Transverse colon (tissue), 4 donors: ENCODE results near the gene ESR1. TPM values are rescaled to one million over a fixed set of nuclear protein-coding genes. Genes with fewer than 3 reads are reported as not detected.

Experiments
- DNase-seq: peaks from one replicate; pipeline ENCODE4 v3.0.0-alpha.2; 2019
- H3K27ac ChIP-seq, 4 donors: fragments of 200-600 bp; sonication (generic); 2 replicates each; pipeline ENCODE4 v1.5.1; 2016 to 2018; ENCODE audit warnings: inconsistent platforms in 4 of 4
- H3K27me3 ChIP-seq: fragments of 200-600 bp; sonication (generic); 2 replicates; pipeline ENCODE4 v1.5.1; 2017; ENCODE audit warnings: inconsistent platforms
- H3K36me3 ChIP-seq, 4 donors: fragments of 200-600 bp; sonication (generic); 2 replicates each; pipeline ENCODE4 v1.5.1; 2017 to 2019; ENCODE audit warnings: inconsistent platforms in 4 of 4
- H3K4me1 ChIP-seq, 4 donors: fragments of 200-600 bp; sonication (generic); 2 replicates each; pipeline ENCODE4 v1.5.1; 2017 to 2020; ENCODE audit warnings: inconsistent platforms in 4 of 4
- H3K4me3 ChIP-seq, 4 donors: fragments of 200-600 bp; sonication (generic); 1 replicate in 1 of 4; 2 replicates in 3 of 4; pipeline versions ENCODE4 v1.5.1 to v1.6.1; 2017 to 2019; ENCODE audit warnings: inconsistent platforms in 4 of 4
- H3K9me3 ChIP-seq, 2 donors: fragments of 200-600 bp; sonication (generic); 2 replicates each; pipeline ENCODE4 v1.5.1; 2017 to 2019; ENCODE audit warnings: inconsistent platforms in 2 of 2
- CTCF ChIP-seq, 5 experiments: fragments of 200-600 bp in 3 of 5; fragments of 450-650 bp in 2 of 5; sonication (generic) in 3 of 5; IDR thresholded peaks; 1 replicate in 2 of 5; 2 replicates in 3 of 5; pipeline ENCODE4 v1.5.1; 2016 to 2017; ENCODE audit warnings: antibody characterized with exemption in 5 of 5, inconsistent platforms in 3 of 5, mild to moderate bottlenecking in 2 of 5, moderate library complexity in 1 of 5
- EP300 ChIP-seq: sonication (generic); formaldehyde crosslinking; IDR thresholded peaks from one replicate; pipeline ENCODE4 v1.6.1; 2017; ENCODE audit warnings: antibody characterized with exemption, low read depth
- POLR2A ChIP-seq: fragments of 450-650 bp; IDR thresholded peaks from one replicate; pipeline ENCODE4 v1.6.1; 2016; ENCODE audit warnings: antibody characterized with exemption, mild to moderate bottlenecking, moderate library complexity
- POLR2AphosphoS5 ChIP-seq, 3 donors: sonication (generic); formaldehyde crosslinking; IDR thresholded peaks; one replicate each; pipeline ENCODE4 v1.6.1; 2016; ENCODE audit warnings: antibody characterized with exemption in 3 of 3
- WGBS, 2 donors: methylation state at CpG; one replicate each; pipeline ENCODE4 v1.1.5; 2018; ENCODE audit warnings: low coverage in 1 of 2; 5-methylcytosine and 5-hydroxymethylcytosine counted together
- in situ Hi-C, 4 donors: fragments of 200-750 bp; cut with MboI; loops; one replicate each; pipeline versions ENCODE4 v1.15.0 to v1.15.1; 2017; ENCODE audit warnings: low sequenced_read_pairs in 3 of 4, low pct_ligation_motif_present in 1 of 4, low pct_unique_long_range_greater_than_20kb in 1 of 4
- intact Hi-C: fragments of 100-400 bp; cut with DNase I; formaldehyde crosslinking; loops from one replicate; pipeline ENCODE4 v1.15.1; 2023; ENCODE audit warnings: low total_unique reads
- total RNA-seq, 4 donors: library from RNA; depleted of rRNA; stranded (reverse); fragments of >200 nt; gene quantifications; one replicate each; pipeline ENCODE4 v1.1.0, GENCODE V29; 2016

ESR1 gene
- total RNA-seq, 4 donors from 2014 or later: 0.37 to 0.48 (median 0.41) TPM; not detected in 1

GRCh38 chr6:151999194-151999593 is 191.7 kb downstream of the ESR1 start:
- DNase-seq: no peak
- H3K9me3 ChIP-seq: no peaks in the 10 kb centered on the region
- no peak for TF ChIP-seq POLR2A
- 70 to 88% methylated on average over 1 of the region's 1 CpG for WGBS, 2 donors
- in situ Hi-C loops: no loop called here
- H3K36me3 ChIP-seq: no peaks in the 10 kb centered on the region
- no peaks in the 10 kb centered on the region for H3K4me1 ChIP-seq
- H3K27ac ChIP-seq: no peak overlapping the region
- H3K4me3 ChIP-seq: no peak overlapping the region
- H3K27me3 ChIP-seq: no peaks in the 10 kb centered on the region
- intact Hi-C loops: no loop called here

- no peaks in the 10 kb centered on the region for H3K4me1 ChIP-seq
- no peaks in the 10 kb centered on the region for H3K27me3 ChIP-seq
- no peak for DNase-seq
- H3K36me3 ChIP-seq: no peaks in the 10 kb centered on the region
- intact Hi-C loops (no loop called here), in situ Hi-C loops (no loop called here)
- TF ChIP-seq EP300: no peak
- no peak for TF ChIP-seq CTCF (IDR thresholded peaks at IDR 0.05)
- no peak for TF ChIP-seq POLR2AphosphoS5 (IDR thresholded peaks at IDR 0.05)
- H3K9me3 ChIP-seq: no peaks in the 10 kb centered on the region
- H3K4me3 ChIP-seq: no peak overlapping the region
- H3K27ac ChIP-seq: no peak overlapping the region
Measured at GRCh38 chr6:152001408-152001807, 193.9 kb downstream of the ESR1 start.

- no peaks in the 10 kb centered on the region for H3K27me3 ChIP-seq
- intact Hi-C loops: no loop called here
- no peaks in the 10 kb centered on the region for H3K4me1 ChIP-seq
- no peaks in the 10 kb centered on the region for H3K9me3 ChIP-seq
- in situ Hi-C loops: no loop called here
- H3K36me3 ChIP-seq: no peaks in the 10 kb centered on the region
- DNase-seq: no peak
- TF ChIP-seq CTCF (IDR thresholded peaks at IDR 0.05) (no peak), POLR2AphosphoS5 (IDR thresholded peaks at IDR 0.05) (no peak), EP300 (no peak), POLR2A (no peak)
- 78 to 85% methylated on average over 6 of the region's 6 CpGs for WGBS, 2 donors
- no peak overlapping the region for H3K4me3 ChIP-seq
- no peak overlapping the region for H3K27ac ChIP-seq
Measured at GRCh38 chr6:152002306-152002705, 194.8 kb downstream of the ESR1 start.

GRCh38 chr6:152004036-152004566 is 196.6 kb downstream of the ESR1 start:
- Histone ChIP-seq H3K4me1 (no peaks in the 10 kb centered on the region), H3K27ac (no peak overlapping the region), H3K9me3 (no peaks in the 10 kb centered on the region), H3K4me3 (no peak overlapping the region), H3K36me3 (no peaks in the 10 kb centered on the region), H3K27me3 (no peaks in the 10 kb centered on the region)
- intact Hi-C loops: no loop called here
- 60 to 97% methylated on average over 1 of the region's 1 CpG for WGBS, 2 donors
- DNase-seq: no peak
- in situ Hi-C loops: no loop called here
- no peak for TF ChIP-seq POLR2A
- TF ChIP-seq POLR2AphosphoS5 (IDR thresholded peaks at IDR 0.05): no peak
- TF ChIP-seq CTCF (IDR thresholded peaks at IDR 0.05): no peak
- TF ChIP-seq EP300: no peak

GRCh38 chr6:152004896-152005295 is 197.4 kb downstream of the ESR1 start:
- H3K4me1 ChIP-seq: no peaks in the 10 kb centered on the region
- H3K27me3 ChIP-seq: no peaks in the 10 kb centered on the region
- 38 to 64% methylated on average over 3 of the region's 3 CpGs for WGBS, 2 donors
- H3K4me3 ChIP-seq: no peak overlapping the region
- H3K36me3 ChIP-seq: no peaks in the 10 kb centered on the region
- H3K9me3 ChIP-seq: no peaks in the 10 kb centered on the region
- no peak overlapping the region for H3K27ac ChIP-seq
- no peak for DNase-seq
- intact Hi-C loops (no loop called here), in situ Hi-C loops (no loop called here)
- TF ChIP-seq EP300 (no peak), CTCF (IDR thresholded peaks at IDR 0.05) (no peak), POLR2A (no peak), POLR2AphosphoS5 (IDR thresholded peaks at IDR 0.05) (no peak)
